ENCODE results near the gene SNAP29.
"Not testable (repeated sequence)": the region's sequence is repeated elsewhere in the genome, so short reads cannot be mapped to it uniquely, and the experiment has no call there.

Gene SNAP29

DNA sequence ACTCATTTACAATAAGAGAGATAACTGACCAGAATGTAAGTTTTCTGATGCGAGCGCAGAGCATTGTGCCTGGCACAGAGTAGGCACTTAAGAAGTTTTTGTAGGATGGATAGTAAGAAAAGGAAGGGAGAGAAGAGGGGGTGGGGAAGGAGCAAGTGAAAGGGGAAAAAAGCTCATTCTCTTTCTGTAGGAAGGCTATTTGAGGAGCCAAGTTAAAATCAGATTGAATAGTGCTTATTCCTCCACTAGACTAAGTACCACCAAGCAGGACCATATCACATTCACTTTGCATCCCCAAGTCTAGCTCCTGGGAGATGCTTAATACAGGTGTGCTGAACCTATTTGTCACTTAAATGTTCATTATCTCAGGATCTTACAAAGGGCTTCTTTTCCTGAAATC, 44.3 kb downstream of the SNAP29 start:
- DNase-seq, result no peak

DNA sequence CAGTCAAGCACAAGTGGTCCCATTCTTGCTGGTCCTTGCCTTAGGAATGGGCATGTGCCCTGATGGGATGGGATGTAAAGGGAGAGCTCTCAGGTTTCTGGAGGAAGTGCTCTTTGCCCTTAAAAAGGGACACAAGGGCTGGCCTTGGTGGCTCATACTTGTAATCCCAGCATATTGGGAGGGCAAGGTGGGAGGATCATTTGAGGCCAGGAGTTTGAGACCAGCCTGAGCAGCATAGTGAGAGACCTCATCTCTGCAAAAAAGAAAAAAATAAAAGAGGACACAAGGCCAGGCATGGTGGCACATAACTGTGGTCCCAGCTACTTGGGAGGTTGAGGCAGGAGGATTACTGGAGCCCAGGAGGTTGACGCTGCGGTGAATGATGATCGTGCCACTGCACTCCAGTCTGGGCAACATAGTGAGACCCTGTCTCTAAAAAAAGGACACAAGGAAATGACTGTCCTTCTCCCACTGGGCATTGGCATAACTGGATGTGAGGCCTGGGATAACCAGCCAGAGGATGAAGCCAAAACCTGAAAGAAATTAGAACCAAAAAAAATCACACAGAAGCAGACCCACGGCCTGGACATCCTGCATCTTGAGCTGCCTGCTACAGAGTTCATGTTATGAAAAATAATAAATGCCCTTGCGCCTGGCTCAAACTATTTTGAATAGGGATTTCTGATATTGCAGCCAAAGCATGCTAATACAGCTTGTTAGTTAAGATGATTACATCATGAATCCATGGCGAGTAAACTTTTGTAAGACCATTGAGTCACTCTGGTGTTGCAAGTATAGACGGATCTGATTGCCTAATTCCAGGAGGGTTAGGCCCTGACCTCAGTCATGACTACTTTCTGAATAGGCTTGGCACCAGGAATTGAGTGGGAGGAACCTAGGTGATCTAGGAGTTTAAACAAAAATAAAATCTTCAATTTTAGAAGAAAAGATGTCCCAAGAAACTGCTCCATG, 45.5 kb downstream of the SNAP29 start:
- no peak for DNase-seq

DNA sequence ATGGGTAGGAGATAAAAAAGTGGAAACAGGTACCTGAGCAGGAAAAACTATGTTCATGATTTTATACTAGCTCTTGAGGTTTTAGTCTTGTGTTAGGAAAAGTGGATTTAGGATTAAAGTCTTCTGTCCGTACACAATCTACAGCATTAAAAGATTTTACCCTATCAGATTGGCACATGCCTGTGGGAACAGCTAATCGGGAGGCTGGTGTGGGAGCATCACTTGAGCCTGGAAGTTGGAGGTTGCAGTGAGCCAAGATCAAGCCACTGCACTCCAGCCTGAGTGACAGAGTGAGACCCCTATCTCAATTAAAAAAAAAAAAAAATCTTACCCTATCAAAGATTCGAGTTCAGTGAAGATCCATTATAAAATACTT, 46.2 kb downstream of the SNAP29 start:
- no peak for DNase-seq

DNA sequence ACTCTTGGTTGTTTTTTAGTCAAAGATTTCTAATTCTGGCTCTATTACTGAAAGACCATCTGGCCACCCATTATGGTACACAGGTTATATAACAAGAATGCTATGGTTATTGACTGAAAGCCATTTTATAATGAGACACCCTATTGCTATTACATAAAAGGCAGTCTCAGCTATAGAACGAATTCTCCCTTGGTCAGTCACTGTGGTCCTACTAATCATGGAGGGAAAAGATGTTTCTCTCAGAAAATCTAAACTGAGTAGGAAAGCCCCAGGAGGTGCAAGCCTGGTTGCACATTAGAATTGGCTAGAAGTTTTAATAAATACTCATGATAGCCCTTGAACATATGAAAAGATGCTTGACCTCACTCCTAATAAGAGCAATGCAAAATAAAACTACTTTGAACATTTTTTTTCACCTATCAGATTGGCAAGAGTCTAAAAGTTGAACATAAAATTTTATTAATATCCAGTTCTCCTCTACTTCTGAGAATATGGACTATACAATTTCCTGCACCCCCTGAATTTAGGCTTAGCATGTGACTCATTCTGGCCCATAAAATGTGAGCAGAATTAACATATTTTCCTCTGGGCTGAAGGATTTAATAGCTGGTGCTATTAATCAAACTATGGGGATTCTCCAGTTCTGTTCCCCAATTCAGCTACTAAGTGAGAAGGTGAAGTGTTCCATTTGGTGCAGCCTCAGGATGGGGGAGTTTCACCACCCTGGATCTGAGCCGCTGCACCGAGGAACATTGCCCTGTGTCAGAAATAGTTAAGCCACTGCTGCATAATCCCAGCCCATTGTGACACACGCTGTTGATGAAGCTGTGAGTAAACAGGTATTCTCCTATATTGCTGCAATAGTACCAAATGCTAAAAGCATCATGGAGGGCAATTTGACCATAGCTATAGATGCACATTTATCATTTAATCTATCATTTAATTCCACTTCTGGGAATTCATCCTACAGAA, 46.9 kb downstream of the SNAP29 start:
- no peak for DNase-seq

DNA sequence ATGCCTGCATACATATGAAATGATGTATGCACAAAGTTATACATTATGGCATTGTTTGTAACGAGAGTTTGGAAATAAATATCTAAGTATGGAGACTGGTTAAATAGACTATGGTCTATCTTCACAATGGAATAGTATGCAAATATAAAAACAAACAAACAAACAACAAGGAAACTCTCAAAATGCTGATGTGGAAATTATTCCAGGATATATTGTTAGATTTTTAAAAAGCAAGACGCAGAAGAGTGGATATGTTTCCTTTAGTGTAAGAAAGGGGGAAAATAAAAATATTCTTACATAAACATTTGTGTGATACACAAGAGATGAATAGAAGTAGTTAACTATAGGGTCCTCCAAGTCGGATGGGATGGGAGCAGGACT, 47.6 kb downstream of the SNAP29 start:
- no peak for DNase-seq

DNA sequence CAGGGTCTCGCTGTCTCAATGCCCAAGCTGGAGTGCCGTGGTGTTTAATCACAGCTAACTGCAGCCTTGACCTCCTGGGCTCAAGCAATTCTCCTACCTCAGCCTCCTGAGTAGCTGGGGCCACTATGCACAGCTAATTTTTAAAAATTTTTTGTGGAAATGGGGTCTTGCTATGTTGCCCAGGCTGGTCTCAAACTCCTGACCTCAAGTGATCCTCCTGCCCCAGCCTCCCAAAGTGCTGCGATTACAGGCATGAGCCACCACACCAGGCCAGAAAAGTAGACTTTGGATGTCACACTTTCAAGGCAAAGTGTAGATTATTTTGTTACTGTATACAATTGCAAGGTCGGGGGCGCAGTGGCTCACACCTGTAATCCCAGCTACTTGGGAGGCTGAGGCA, 49.9 kb downstream of the SNAP29 start:
- DNase-seq, result not testable (repeated sequence)

DNA sequence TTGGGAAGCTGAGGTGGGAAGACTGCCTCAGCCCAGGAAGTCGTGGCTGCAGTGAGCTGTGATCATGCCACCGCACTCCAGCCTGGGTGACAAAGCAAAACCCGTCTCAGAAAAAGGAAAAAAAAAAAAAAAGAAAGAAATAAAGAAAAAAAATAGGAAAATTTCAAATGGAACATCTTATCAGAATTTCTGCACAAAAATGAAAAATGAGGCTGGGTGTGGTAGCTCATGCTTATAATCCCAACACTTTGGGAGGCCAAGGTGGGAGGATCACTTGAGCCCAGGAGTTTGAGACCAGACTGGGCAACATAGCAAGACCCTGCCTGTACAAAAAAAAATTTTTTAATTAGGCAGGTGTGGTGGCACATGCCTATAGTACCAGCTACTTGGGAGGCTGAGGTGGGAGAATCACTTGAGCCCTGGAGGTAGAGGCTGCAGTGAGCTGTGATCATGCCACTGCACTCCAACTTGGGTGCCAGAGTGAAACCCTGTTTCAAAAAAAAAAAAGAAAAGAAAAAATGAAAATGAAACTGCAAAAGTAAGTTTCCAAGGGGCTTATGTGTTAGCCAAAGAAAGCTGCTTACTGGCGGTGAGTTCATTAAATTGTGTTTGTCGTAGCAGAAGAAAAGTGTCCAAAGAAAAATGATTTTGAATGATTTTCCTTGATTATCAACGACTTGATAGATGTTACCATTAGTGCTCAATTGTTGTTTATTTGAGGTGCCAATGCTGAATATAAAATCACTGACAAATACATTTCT, 50.9 kb downstream of the SNAP29 start:
- no peak for DNase-seq

DNA sequence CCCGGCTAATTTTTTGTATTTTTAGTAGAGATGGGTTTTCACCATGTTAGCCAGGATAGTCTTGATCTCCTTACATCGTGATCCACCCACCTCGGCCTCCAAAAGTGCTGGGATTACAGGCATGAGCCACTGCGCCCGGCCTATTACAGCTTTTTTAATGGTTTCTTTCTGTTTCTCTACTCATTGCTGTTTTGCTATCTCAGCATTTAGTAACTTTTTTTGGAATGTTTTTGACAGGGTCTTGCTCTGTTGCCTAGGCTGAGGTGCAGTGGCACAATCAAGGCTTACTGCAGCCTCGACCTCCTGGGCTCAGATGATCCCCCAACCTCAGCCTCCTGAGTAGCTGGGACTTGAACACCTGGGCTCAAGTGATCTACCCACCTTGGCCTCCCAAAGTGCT, 53.7 kb downstream of the SNAP29 start:
- DNase-seq, result no peak

DNA sequence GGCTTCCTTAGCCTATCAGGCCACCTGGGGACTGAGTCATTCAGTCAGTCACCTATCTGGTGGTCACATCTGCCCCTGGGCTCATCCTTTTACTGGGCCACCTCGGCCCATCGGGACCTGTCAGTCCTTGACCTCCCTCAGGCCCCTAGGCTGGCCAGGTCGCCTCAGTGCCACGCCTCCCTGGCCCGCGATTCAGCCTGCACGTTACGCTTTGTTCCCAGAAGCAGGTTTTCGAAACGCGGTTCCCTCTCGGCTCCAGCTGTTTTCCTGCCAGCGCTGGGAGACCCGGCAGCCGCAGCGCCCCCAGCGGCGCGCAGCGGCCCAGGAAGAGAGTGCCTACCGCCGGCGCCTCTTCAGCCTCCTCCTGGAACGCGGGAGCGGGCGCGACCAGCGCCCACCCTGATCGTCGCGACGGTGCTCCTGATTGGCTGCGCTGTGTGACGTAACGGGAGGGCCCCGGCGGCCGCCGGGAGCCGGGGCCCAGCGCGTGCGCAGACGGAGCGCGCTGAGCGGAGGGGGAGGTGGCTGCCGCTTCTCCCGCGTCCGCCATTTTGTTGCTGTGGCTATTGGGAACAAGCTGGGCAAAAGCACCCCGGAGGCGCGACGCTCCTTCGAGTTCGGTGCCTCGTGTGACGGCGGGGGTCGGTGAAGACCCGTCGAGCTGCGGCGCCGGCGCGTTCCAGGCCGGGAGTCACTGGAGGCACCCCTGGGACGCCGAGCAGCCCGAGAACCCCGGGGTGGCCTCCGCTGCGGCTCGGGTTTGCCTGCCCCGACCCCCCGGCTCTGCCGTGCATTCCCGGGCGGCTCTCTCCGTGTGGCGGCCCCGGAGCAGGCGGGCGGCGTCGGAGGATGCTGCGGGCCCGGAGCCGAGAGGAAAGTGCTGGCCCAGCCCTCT, 58.4 kb downstream of the SNAP29 start, which contains the start of gene CRKL:
CRKL (plus strand) TSS at position 492 of the 895 bp plus-strand sequence. CDS start 528 bp downstream, outside the sequence.
- peak; percentile 92 to 95 for DNase-seq

DNA sequence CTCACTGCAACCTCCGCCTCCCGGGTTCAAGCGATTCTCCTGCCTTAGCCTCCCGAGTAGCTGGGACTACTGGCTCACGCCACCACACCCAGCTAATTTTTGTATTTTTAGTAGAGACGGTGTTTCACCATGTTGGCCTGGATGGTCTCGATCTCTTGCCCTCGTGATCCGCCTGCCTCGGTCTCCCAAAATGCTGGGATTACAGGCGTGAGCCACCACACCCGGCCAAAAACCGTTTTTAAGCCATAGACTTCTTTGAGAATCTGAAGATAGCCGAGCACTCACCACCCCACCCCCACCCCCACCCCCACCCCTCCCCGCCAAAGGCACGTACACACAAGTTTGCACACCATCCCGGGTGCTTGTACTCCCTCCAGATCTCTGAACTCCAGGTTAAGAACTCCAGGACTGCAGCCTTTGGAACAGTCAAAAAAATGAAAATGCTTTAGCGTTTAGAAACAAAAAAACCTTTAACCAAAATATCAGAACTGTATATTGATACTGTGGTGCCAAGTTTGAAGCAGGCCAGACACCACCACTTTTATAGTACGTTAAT, 59.9 kb downstream of the SNAP29 start:
- peak in 1 of 2 experiments; percentile 3 for DNase-seq

DNA sequence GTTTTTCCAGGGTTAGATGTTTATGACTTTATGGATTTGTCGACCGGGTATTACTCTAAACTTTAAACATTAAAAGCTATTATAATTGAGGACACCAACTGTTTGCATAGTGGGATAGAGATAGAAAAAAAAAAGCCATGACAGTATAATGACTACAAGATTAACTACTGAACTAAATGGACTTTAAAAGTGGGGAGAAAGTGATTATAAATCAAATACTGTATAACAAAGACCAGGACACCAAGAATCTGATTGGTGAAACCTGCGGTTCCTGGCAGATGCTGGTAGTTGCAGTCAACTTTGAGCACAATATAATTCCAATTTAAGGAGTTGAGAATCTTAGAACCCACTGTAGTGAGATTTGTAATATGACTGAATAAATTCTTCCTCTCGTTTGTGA, 60.9 kb downstream of the SNAP29 start:
- no peak for DNase-seq

DNA sequence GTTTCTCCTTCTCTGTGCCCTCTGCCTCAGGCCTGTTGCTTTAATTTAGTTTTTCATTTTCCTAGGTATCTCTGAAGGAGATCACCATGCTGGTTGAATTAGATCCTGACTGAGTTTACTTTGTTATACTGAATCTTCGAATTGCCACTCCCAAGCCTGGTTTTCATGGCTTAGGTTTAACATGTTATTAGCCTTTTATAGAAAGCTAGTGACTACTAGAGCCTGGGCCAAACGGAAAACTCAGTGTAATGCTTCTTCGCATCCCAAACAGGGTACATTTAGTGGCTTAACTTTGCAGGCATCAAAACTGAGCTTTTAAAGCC, 62.0 kb downstream of the SNAP29 start:
- DNase-seq, result no peak

DNA sequence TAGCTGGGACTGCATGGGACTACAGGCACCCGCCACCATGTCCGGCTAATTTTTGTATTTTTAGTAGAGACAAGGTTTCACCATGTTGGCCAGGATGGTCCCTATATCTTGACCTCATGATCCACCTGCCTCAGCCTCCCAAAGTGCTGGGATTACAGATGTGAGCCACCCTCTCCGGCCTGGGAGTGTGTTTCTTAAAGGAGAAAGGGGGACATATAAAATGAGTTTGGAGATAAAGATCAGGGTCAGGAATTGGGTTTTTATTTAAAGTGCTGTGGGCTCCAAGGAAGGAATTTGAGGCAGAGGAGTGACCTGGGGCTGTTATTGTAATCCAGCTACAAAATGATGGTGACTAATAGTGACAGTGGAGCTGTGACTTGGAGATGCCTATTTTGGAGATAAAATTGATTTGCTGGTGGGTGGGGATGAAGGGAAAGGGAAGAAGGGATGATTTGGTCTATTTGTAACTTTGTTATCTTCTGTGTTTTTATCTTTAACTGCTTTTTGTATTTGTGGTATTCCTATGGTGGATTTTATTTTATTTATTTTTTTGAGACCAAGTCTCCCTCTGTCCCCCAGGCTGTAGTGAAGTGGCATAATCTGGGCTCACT, 63.4 kb downstream of the SNAP29 start:
- no peak for DNase-seq

DNA sequence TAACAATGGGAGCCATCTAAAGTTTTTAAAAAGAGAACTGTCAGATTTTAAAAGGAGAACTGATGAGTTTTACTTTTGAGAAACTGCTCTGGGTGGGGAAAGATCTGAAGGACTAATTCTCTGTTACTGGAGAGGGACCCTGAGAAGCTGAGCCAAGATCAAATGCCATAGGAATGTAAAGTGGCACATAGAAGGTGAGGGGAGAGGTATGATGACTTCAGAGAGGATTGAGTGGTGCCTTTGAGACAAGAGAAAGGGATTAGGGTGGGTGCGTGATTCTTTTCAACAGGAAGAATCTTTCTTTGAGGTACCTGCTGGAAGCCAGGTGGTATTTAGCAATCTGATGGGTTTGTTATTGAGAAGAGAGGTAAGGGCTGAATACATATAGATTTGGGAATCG, 67.4 kb downstream of the SNAP29 start:
- DNase-seq, result no peak

DNA sequence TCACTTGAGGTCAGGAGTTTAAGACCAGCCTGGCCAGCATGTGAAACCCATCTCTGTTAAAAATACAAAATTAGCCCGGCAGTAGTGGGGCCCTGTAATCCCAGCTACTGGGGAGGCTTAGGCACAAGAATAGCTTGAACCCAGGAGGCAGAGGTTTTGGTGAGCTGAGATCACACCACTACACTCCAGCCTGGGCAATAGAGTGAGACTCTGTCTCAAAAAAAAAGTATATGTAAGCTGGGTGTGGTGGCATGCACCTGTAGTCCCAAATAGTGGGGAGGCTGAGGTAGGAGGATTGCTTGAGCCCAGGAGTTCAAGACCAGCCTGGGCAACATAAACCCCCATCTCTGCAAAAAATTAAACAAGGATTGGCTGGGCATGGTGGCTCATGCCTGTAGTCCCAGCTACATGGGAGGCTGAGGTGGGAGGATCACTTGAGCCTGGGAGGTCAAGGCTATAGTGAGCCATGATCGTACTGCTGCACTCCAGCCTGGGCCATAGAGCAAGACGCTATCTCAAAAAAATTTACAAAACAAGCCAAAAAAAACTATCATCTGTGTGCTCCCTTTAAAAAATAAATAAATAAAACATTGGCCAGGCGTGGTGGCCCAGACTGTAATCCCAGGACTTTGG, 69.2 kb downstream of the SNAP29 start:
- DNase-seq, result no peak

DNA sequence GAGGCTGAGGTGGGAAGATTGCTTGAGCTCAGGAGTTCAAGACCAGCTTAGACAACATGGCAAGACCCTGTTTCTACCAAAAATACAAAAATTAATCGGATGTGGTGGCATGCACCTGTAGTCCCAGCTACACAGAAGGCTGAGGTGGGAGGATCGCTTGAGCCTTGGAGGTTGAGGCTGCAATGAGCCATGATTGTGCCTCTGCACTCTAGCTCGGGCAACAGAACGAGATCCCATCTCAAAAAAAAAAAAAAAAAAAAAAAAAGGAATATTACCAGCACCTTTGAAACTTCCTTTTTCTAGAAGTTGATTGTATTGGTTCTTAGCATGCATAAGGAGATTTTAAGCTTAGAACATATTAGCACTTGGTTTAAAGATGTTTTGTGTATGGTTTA, 69.8 kb downstream of the SNAP29 start:
- DNase-seq, result no peak

DNA sequence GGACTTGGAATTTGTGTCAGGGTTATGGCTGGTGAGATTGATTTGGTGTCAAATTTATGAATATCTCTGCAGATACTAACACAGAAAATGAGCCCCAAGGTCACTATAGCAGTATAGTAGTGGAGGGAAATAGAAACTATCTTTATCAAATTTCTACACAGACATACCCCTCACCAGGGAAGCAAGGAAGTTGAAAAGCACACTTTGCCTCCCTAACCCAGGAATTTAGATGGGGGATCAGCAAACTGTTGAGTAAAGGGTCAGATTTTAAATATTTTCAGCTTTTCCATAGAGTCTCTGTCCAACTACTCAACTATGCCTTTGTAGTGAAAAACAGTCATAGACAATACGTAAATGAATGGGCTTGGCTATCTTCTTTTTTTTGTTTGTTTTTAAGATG, 71.2 kb downstream of the SNAP29 start:
- no peak for DNase-seq

DNA sequence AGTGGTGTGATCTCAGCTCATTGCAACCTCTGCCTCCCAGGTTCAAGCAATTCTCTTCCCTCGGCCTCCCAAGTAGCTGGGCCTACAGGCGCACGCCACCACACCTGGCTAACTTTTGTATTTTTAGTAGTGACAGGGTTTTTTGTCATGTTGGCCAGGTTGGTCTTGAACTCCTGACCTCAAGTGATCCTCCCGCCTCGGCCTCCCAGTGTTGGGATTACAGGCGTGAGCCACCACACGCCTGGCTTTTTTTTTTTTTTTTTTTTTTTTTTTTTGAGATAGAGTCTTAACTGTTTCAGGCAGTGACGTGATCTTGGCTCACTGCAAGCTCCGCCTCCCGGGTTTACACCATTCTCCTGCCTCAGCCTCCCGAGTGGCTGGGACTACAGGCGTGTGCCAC, 71.6 kb downstream of the SNAP29 start:
- not testable (repeated sequence) for DNase-seq

DNA sequence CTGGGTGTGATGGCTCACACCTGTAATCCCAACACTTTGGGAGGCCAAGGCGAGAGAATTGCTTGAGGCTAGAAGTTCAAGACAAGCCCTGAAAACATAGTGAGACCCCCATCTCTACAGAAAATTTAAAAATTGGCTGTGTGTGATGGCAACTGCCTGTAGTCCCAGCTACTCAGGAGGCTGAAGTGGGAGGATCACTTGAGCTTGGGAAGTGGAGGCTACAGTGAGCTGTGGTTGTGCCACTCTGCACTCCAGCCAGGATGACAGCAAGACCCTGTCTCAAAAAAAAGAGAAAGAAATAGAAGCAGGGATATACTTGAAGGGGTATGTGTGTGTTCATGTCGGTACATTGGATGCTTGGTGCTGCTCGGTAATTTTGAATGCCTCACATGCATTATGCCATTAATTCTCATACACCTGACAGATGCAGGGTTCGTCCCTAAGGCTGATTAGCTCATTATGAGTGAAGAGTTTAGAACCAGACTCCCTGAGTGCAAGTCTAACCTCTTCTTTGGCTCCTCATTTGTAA, 72.4 kb downstream of the SNAP29 start:
- no peak for DNase-seq

DNA sequence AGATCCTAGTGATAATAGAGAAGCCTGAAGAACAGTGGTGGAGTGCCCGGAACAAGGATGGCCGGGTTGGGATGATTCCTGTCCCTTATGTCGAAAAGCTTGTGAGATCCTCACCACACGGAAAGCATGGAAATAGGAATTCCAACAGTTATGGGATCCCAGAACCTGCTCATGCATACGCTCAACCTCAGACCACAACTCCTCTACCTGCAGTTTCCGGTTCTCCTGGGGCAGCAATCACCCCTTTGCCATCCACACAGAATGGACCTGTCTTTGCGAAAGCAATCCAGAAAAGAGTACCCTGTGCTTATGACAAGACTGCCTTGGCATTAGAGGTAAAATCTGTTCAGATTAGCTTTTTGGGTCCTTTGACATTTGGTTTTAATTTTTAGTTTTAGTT, 75.1 kb downstream of the SNAP29 start:
- no peak for DNase-seq

All from SHP77 (cell line).